Measurements from ENCODE around the gene FAM200B. TPM values are rescaled to one million over a fixed set of nuclear protein-coding genes. Genes with fewer than 3 reads are reported as not detected.

FAM200B gene
- total and polyA plus RNA-seq, 4 donors: 11.8 to 45.7 (median 16.9) TPM

GRCh38 chr4:15718959-15719358, 37.3 kb downstream of the FAM200B start:
- Histone ChIP-seq H3K9ac (ENCODE audit: low read depth in 1 of 2, low read length in 2 of 2) (no peak overlapping the region), H3K9me3 (ENCODE audit: control insufficient read depth in 4 of 4, low read length in 3 of 4) (no peaks in the 10 kb centered on the region), H3K27me3 (ENCODE audit: control insufficient read depth in 4 of 4, insufficient read depth in 4 of 4, low read length in 3 of 4) (no peaks in the 10 kb centered on the region), H3K36me3 (ENCODE audit: control insufficient read depth in 4 of 4, insufficient read depth in 3 of 4, low read depth in 1 of 4, low read length in 3 of 4) (no peaks in the 10 kb centered on the region), H3K4me1 (ENCODE audit: control insufficient read depth in 4 of 4, insufficient read depth in 4 of 4, low read length in 3 of 4) (peaks cover 0 to 9% (median 3%) of the 10 kb centered on the region in 4 donors), H3K4me3 (ENCODE audit: low read depth in 1 of 3, low read length in 3 of 3) (no peak overlapping the region), H3K27ac (ENCODE audit: low read depth in 1 of 2, low read length in 2 of 2) (no peak overlapping the region)
- 62% methylated on average over 7 of the region's 7 CpGs for WGBS
- DNase-seq (ENCODE audit: low spot score): no peak
- TF ChIP-seq HNF4A (conservative IDR thresholded peaks at IDR 0.05) (peak; percentile 79 to 83), SP1 (IDR thresholded peaks at IDR 0.05) (peak; percentile 52), CTCF (IDR thresholded peaks at IDR 0.05; ENCODE audit: low read depth, low read length, missing input control) (no peak), HNF4G (IDR thresholded peaks at IDR 0.05) (peak; percentile 60), YY1 (IDR thresholded peaks at IDR 0.05) (no peak), RAD21 (IDR thresholded peaks at IDR 0.05) (peak in 1 of 2 donors; percentile 44), RXRA (IDR thresholded peaks at IDR 0.05) (peak in 1 of 2 donors; percentile 23), JUND (IDR thresholded peaks at IDR 0.05) (no peak)

- Histone ChIP-seq H3K4me3 (ENCODE audit: low read depth in 1 of 3, low read length in 3 of 3) (no peak overlapping the region), H3K9ac (ENCODE audit: low read depth in 1 of 2, low read length in 2 of 2) (no peak overlapping the region), H3K27me3 (ENCODE audit: control insufficient read depth in 4 of 4, insufficient read depth in 4 of 4, low read length in 3 of 4) (no peaks in the 10 kb centered on the region), H3K36me3 (ENCODE audit: control insufficient read depth in 4 of 4, insufficient read depth in 3 of 4, low read depth in 1 of 4, low read length in 3 of 4) (no peaks in the 10 kb centered on the region), H3K27ac (ENCODE audit: low read depth in 1 of 2, low read length in 2 of 2) (no peak overlapping the region), H3K9me3 (ENCODE audit: control insufficient read depth in 4 of 4, low read length in 3 of 4) (no peaks in the 10 kb centered on the region), H3K4me1 (ENCODE audit: control insufficient read depth in 4 of 4, insufficient read depth in 4 of 4, low read length in 3 of 4) (peaks cover 0 to 9% (median 3%) of the 10 kb centered on the region in 4 donors)
- TF ChIP-seq ZBTB33 (IDR thresholded peaks at IDR 0.05) (no peak), TAF1 (conservative IDR thresholded peaks at IDR 0.05) (no peak), HNF4G (IDR thresholded peaks at IDR 0.05) (no peak), HNF4A (conservative IDR thresholded peaks at IDR 0.05) (no peak), GABPA (IDR thresholded peaks at IDR 0.05 in 1 of 2, conservative IDR thresholded peaks at IDR 0.05 in 1 of 2) (no peak), CTCF (IDR thresholded peaks at IDR 0.05; ENCODE audit: low read depth, low read length, missing input control) (no peak), JUND (IDR thresholded peaks at IDR 0.05) (no peak), YY1 (IDR thresholded peaks at IDR 0.05) (no peak), RAD21 (IDR thresholded peaks at IDR 0.05) (no peak), SP1 (IDR thresholded peaks at IDR 0.05) (no peak), MAX (IDR thresholded peaks at IDR 0.05) (no peak), ATF3 (IDR thresholded peaks at IDR 0.05) (no peak)
- no peak for DNase-seq (ENCODE audit: low spot score)
- WGBS: 90% methylated on average over 4 of the region's 4 CpGs
Measured at GRCh38 chr4:15719506-15719905, 37.9 kb downstream of the FAM200B start.
